PC-3 (cell line): ENCODE results near the gene FUT6. TPM values are rescaled to one million over a fixed set of nuclear protein-coding genes. Genes with fewer than 3 reads are reported as not detected.
"Not testable (repeated sequence)": the region's sequence is repeated elsewhere in the genome, so short reads cannot be mapped to it uniquely, and the experiment has no call there.

Source experiments
- ATAC-seq: fragments of 200-7000 bp; cut with Tn5 transposase; 2 replicates; pipeline ENCODE4 v1.9.1; 2020; ENCODE audit warnings: mild to moderate bottlenecking, moderate library complexity
- BruUV-seq: library from RNA; stranded (reverse); fragments of 400-500 nt; replicated peaks from 2 replicates; lab custom pipeline; 2021; lab: Mats Ljungman, UMichigan
- CTCF ChIA-PET: fragments of 300-600 bp; sonication (Branson Sonifier 250); formaldehyde crosslinking; loops from one replicate; lab custom pipeline; 2022; ENCODE audit warnings: antibody characterized with exemption; lab: Charles Lee
- POLR2A ChIA-PET: fragments of 300-600 bp; sonication (Branson Sonifier 250); formaldehyde crosslinking; loops from one replicate; lab custom pipeline; 2022; ENCODE audit warnings: antibody characterized with exemption; ENCODE audit not compliant: unreplicated experiment; lab: Charles Lee
- DNase-seq: peaks from one replicate; pipeline ENCODE4 v3.0.0-alpha.2; 2015
- H2AFZ ChIP-seq: fragments of 300-600 bp; sonication (generic); 2 replicates; pipeline ENCODE4 v1.6.0; 2016; ENCODE audit warnings: antibody characterized with exemption, low read length
- H3F3A ChIP-seq: fragments of 300-600 bp; sonication (generic); one replicate; pipeline ENCODE4 v1.6.0; 2017; ENCODE audit warnings: antibody characterized with exemption, low read length, control low read depth, mild to moderate bottlenecking; ENCODE audit not compliant: unreplicated experiment
- H3K27ac ChIP-seq: fragments of 300-600 bp; sonication (generic); 2 replicates; pipeline ENCODE4 v1.5.1; 2016; ENCODE audit warnings: mild to moderate bottlenecking, low read length
- H3K27me3 ChIP-seq: fragments of 300-600 bp; sonication (generic); 2 replicates; pipeline ENCODE4 v1.6.1; 2016; ENCODE audit warnings: low read length, mixed read lengths
- H3K36me3 ChIP-seq: fragments of 300-600 bp; sonication (generic); 2 replicates; pipeline ENCODE4 v1.6.1; 2016; ENCODE audit warnings: low read depth, mixed run types, low read length, mixed read lengths
- H3K4me1 ChIP-seq: fragments of 300-600 bp; sonication (generic); 2 replicates; pipeline ENCODE4 v1.5.1; 2016; ENCODE audit warnings: low read length; ENCODE audit not compliant: insufficient read depth
- H3K4me2 ChIP-seq: fragments of 300-600 bp; sonication (generic); 2 replicates; pipeline ENCODE4 v1.6.0; 2016; ENCODE audit warnings: low read length
- H3K4me3 ChIP-seq: fragments of 300-600 bp; sonication (generic); 2 replicates; pipeline ENCODE4 v1.5.1; 2016; ENCODE audit warnings: mild to moderate bottlenecking, low read length, mixed read lengths
- H3K79me2 ChIP-seq: fragments of 300-600 bp; sonication (generic); 2 replicates; pipeline ENCODE4 v1.6.1; 2017; ENCODE audit warnings: low read length, mixed read lengths
- H3K9ac ChIP-seq: fragments of 300-600 bp; sonication (generic); 2 replicates; pipeline ENCODE4 v1.6.0; 2016; ENCODE audit warnings: mild to moderate bottlenecking, low read length
- H3K9me2 ChIP-seq: fragments of 300-600 bp; sonication (generic); replicated peaks from 2 replicates; pipeline ENCODE4 v1.6.1; 2016; ENCODE audit warnings: mixed run types, low read length, mixed read lengths
- H3K9me3 ChIP-seq: fragments of 300-600 bp; sonication (generic); 2 replicates; pipeline ENCODE4 v1.6.1; 2016; ENCODE audit warnings: low read length, mixed read lengths
- H4K20me1 ChIP-seq: fragments of 300-600 bp; sonication (generic); 2 replicates; pipeline ENCODE4 v1.6.1; 2016; ENCODE audit warnings: low read length, mixed read lengths
- EZH2 ChIP-seq: fragments of 300-600 bp; sonication (generic); IDR thresholded peaks from one replicate; pipeline ENCODE4 v1.6.1; 2017; ENCODE audit warnings: antibody characterized with exemption, mild to moderate bottlenecking, low read length; ENCODE audit not compliant: unreplicated experiment
- EZH2phosphoT487 ChIP-seq: fragments of 300-600 bp; sonication (generic); IDR thresholded peaks from 2 replicates; pipeline ENCODE4 v1.6.1; 2018; ENCODE audit warnings: mild to moderate bottlenecking, antibody characterized with exemption, low read length, borderline replicate concordance
- intact Hi-C: fragments of 100-400 bp; cut with micrococcal nuclease; formaldehyde crosslinking; loops from 2 replicates; pipeline ENCODE4 v1.9.0; 2023
- total RNA-seq: library from RNA; depleted of rRNA; stranded (reverse); fragments of >200 nt; gene quantifications from 2 replicates; pipeline ENCODE4 v1.2.3, GENCODE V29; 2014
- TF ChIP-seq, protein P1 (sequence below): fragments of 300-600 bp; sonication (generic); conservative IDR thresholded peaks from 2 replicates; pipeline ENCODE4 v1.5.1; 2017; ENCODE audit warnings: antibody characterized with exemption, low read depth, mild to moderate bottlenecking, low read length

The FUT6 gene
- total RNA-seq, 1 experiment from 2014 or later, result 0.69 TPM

DNA sequence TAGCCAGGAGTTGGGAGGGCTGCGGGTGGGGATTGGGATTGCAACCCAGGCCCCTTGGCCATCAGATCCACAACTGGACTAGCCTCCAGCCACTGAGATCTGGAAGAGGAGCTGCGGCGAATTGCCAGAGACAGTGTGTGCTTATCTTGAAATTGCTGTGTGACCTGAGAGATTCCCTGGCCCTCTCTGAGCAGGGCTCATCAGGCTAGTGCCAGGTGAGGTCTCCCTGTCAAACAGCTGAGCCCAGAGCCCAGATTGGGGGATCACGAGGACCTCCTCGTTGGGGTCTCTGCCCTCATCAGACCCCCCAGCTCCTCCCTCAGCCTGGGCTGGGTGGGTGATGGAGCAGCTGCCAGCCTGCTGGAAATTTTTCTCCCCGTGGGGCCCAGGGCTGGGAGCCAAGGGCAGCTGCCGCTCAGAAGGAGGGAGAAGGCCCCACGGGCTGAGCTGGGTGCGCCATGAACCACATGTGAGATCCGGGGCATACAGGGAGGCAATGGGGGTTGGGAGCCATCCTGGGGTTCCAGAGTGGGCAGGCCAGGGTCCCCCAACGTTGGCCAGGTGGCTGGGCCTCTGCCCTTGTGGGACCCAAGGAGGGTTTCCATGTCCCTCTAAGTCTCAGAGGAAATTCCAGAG is 23.6 kb upstream of the FUT6 start:
- TF ChIP-seq, protein P1, sequence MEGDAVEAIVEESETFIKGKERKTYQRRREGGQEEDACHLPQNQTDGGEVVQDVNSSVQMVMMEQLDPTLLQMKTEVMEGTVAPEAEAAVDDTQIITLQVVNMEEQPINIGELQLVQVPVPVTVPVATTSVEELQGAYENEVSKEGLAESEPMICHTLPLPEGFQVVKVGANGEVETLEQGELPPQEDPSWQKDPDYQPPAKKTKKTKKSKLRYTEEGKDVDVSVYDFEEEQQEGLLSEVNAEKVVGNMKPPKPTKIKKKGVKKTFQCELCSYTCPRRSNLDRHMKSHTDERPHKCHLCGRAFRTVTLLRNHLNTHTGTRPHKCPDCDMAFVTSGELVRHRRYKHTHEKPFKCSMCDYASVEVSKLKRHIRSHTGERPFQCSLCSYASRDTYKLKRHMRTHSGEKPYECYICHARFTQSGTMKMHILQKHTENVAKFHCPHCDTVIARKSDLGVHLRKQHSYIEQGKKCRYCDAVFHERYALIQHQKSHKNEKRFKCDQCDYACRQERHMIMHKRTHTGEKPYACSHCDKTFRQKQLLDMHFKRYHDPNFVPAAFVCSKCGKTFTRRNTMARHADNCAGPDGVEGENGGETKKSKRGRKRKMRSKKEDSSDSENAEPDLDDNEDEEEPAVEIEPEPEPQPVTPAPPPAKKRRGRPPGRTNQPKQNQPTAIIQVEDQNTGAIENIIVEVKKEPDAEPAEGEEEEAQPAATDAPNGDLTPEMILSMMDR, result no peak
- TF ChIP-seq EZH2, result no peak
- TF ChIP-seq EZH2phosphoT487, result no peak
- ChIA-PET POLR2A (no interaction called here), CTCF (no interaction called here)
- no peak overlapping the region for H3K9ac ChIP-seq
- H3K27me3 ChIP-seq, result no peaks in the 10 kb centered on the region
- intact Hi-C loops, result no loop called here
- no peak overlapping the region for H2AFZ ChIP-seq
- no peaks in the 10 kb centered on the region for H3F3A ChIP-seq
- no peaks in the 10 kb centered on the region for H3K79me2 ChIP-seq
- no peaks in the 10 kb centered on the region for H4K20me1 ChIP-seq
- no peak overlapping the region for H3K4me3 ChIP-seq
- DNase-seq, result no peak
- BruUV-seq, result no TSS peak
- no peaks in the 10 kb centered on the region for H3K9me3 ChIP-seq
- H3K27ac ChIP-seq, result no peak overlapping the region
- no peaks in the 10 kb centered on the region for H3K9me2 ChIP-seq
- H3K4me2 ChIP-seq, result no peak overlapping the region
- ATAC-seq, result no peak
- H3K36me3 ChIP-seq, result no peaks in the 10 kb centered on the region
- H3K4me1 ChIP-seq, result no peaks in the 10 kb centered on the region

DNA sequence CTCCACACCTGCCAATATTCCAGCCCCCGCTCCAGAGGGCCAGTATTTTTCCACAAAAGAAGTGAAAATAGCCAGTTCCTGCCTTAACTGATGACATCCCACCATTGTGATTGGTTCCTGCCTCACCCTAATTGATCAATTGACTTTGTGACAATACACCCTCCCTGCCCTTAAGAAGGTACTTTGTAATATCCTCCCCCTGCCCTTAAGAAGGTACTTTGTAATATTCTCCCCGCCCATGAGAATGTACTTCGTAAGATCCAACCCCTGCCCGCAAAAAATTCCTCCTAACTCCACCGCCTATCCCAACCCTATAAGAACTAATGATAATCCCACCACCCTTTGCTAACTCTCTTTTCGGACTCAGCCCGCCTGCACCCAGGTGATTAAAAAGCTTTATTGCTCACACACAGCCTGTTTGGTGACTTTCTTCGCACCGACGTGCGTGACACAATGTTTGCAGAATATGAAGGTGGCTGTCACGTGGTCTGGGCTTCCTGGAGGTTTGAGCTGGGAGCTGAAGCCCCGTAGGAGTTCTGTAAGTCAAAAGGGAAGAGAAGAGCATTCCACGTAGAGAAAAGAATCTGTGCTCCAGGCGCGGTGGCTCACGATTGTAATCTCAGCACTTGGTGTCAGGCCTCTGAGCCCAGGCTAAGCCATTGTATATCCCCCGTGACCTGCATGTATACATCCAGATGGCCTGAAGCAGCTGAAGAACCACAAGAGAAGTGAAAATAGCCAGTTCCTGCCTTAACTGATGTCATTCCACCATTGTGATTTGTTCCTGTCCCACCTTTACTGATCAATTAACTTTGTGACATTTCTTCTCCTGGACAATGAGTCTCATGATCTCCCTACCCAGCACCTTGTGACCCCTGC is 17.9 kb upstream of the FUT6 start:
- Histone ChIP-seq H3K79me2 (no peaks in the 10 kb centered on the region), H3K4me2 (no peak overlapping the region), H3K9me2 (no peaks in the 10 kb centered on the region), H3K9ac (no peak overlapping the region), H3K27me3 (no peaks in the 10 kb centered on the region; the same call in 1 of the 2 replicates), H3K4me3 (no peak overlapping the region), H3K27ac (no peak overlapping the region), H2AFZ (no peak overlapping the region), H3K4me1 (no peaks in the 10 kb centered on the region), H4K20me1 (no peaks in the 10 kb centered on the region), H3K9me3 (no peaks in the 10 kb centered on the region), H3F3A (no peaks in the 10 kb centered on the region), H3K36me3 (no peaks in the 10 kb centered on the region)
- no TSS peak for BruUV-seq
- DNase-seq (no peak), ATAC-seq (no peak)
- ChIA-PET CTCF (no interaction called here), POLR2A (no interaction called here)
- intact Hi-C loops, result no loop called here
- TF ChIP-seq EZH2, result no peak
- TF ChIP-seq, protein P1, result no peak
- no peak for TF ChIP-seq EZH2phosphoT487

DNA sequence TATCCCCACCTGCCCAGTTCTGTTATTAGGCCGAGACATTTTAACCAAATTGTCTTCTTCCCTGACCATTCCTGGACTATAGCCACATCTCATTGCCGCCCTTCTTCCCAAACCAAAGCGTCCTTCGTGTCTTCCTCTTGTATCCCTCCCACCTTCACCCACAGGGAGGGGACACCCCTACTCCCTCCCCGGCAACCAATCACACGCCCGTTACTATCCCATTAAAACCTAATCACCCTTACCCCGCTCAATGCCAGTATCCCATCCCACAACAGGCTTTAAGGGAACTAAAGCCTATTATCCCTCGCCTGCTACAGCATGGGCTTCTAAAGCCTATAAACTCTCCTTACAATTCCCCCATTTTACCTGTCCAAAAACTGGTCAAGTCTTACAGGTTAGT is 15.6 kb upstream of the FUT6 start:
- H3K36me3 ChIP-seq, H3K9me3 ChIP-seq, CTCF ChIA-PET, intact Hi-C loops, H3K4me3 ChIP-seq, H2AFZ ChIP-seq, H3K9ac ChIP-seq, H3K4me2 ChIP-seq, H3K27ac ChIP-seq, H3F3A ChIP-seq, DNase-seq, H3K79me2 ChIP-seq, H4K20me1 ChIP-seq, ATAC-seq, BruUV-seq, H3K27me3 ChIP-seq, H3K9me2 ChIP-seq, POLR2A ChIA-PET: not testable (repeated sequence)
- H3K4me1 ChIP-seq, result peaks cover 14% of the 10 kb centered on the region

DNA sequence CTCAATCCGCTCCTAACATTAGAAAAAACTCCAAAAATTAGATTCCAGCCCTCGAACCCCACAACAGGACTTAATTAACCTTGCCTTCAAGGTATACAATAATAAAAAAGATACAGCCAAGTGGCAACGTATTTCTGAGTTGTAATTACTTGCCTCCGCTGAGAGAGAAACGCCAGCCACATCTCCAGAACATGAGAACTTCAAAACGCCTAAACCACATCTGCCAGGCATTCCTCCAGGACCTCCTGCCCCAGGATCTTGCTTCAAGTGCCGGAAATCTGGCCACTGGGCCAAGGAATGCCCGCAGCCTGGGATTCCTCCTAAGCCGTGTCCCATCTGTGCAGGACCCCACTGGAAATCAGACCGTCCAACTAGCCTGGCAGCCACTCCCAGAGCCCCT is 14.6 kb upstream of the FUT6 start:
- H3K36me3 ChIP-seq, BruUV-seq, ATAC-seq, H3F3A ChIP-seq, intact Hi-C loops, H3K9me3 ChIP-seq, H3K4me3 ChIP-seq, H3K79me2 ChIP-seq, POLR2A ChIA-PET, H4K20me1 ChIP-seq, H3K9ac ChIP-seq, CTCF ChIA-PET, H2AFZ ChIP-seq, H3K27ac ChIP-seq, DNase-seq, H3K27me3 ChIP-seq, H3K4me2 ChIP-seq, H3K9me2 ChIP-seq: not testable (repeated sequence)
- peaks cover 18% of the 10 kb centered on the region for H3K4me1 ChIP-seq
